ENCODE measurements around the gene TGOLN2. TPM values are rescaled to one million over a fixed set of nuclear protein-coding genes. Genes with fewer than 3 reads are reported as not detected.

The TGOLN2 gene
- total RNA-seq, 1 donor from 2014 or later: 101 TPM

GRCh38 chr2:85303780-85304531 lies 23.8 kb downstream of the TGOLN2 start:
- DNase-seq (ENCODE audit: low read depth): no peak
- Histone ChIP-seq H3K27me3 (ENCODE audit: control insufficient read depth, insufficient read depth, low read length) (no peaks in the 10 kb centered on the region), H3K36me3 (ENCODE audit: control insufficient read depth, insufficient read depth, low read length) (no peaks in the 10 kb centered on the region), H3K4me3 (ENCODE audit: low read depth, low read length) (no peak overlapping the region)
- no peak for TF ChIP-seq CTCF (IDR thresholded peaks at IDR 0.05; ENCODE audit: insufficient read depth, low read length, poor library complexity, severe bottlenecking)

- no peak for TF ChIP-seq CTCF (IDR thresholded peaks at IDR 0.05; ENCODE audit: insufficient read depth, low read length, poor library complexity, severe bottlenecking)
- Histone ChIP-seq H3K4me3 (ENCODE audit: low read depth, low read length) (no peak overlapping the region), H3K36me3 (ENCODE audit: control insufficient read depth, insufficient read depth, low read length) (no peaks in the 10 kb centered on the region), H3K27me3 (ENCODE audit: control insufficient read depth, insufficient read depth, low read length) (no peaks in the 10 kb centered on the region)
- DNase-seq (ENCODE audit: low read depth): no peak
These were observed 25.7 kb downstream of the TGOLN2 start for GRCh38 chr2:85302121-85302520.

- no peak for TF ChIP-seq CTCF (IDR thresholded peaks at IDR 0.05; ENCODE audit: insufficient read depth, low read length, poor library complexity, severe bottlenecking)
- Histone ChIP-seq H3K27me3 (ENCODE audit: control insufficient read depth, insufficient read depth, low read length) (no peaks in the 10 kb centered on the region), H3K4me3 (ENCODE audit: low read depth, low read length) (no peak overlapping the region), H3K36me3 (ENCODE audit: control insufficient read depth, insufficient read depth, low read length) (no peaks in the 10 kb centered on the region)
- no peak for DNase-seq (ENCODE audit: low read depth)
These were observed 36.3 kb downstream of the TGOLN2 start for GRCh38 chr2:85291425-85292023.

- no peak for DNase-seq (ENCODE audit: low read depth)
- no peak overlapping the region for H3K4me3 ChIP-seq (ENCODE audit: low read depth, low read length)
- no peak for TF ChIP-seq CTCF (IDR thresholded peaks at IDR 0.05; ENCODE audit: insufficient read depth, low read length, poor library complexity, severe bottlenecking)
- H3K36me3 ChIP-seq (ENCODE audit: control insufficient read depth, insufficient read depth, low read length): no peaks in the 10 kb centered on the region
- no peaks in the 10 kb centered on the region for H3K27me3 ChIP-seq (ENCODE audit: control insufficient read depth, insufficient read depth, low read length)
These were observed 39.5 kb downstream of the TGOLN2 start for GRCh38 chr2:85288244-85288725.

GRCh38 chr2:85287721-85288120 lies 40.1 kb downstream of the TGOLN2 start:
- DNase-seq (ENCODE audit: low read depth): no peak
- H3K4me3 ChIP-seq (ENCODE audit: low read depth, low read length): no peak overlapping the region

More at GRCh38 chr2:85287721-85288120, 40.1 kb downstream of the TGOLN2 start:
- no peaks in the 10 kb centered on the region for H3K36me3 ChIP-seq (ENCODE audit: control insufficient read depth, insufficient read depth, low read length)
- H3K27me3 ChIP-seq (ENCODE audit: control insufficient read depth, insufficient read depth, low read length): no peaks in the 10 kb centered on the region
- TF ChIP-seq CTCF (IDR thresholded peaks at IDR 0.05; ENCODE audit: insufficient read depth, low read length, poor library complexity, severe bottlenecking): no peak
